HG02759 (cell line): Measurements from ENCODE around the gene RDX.
"Not testable (repeated sequence)": the region's sequence is repeated elsewhere in the genome, so short reads cannot be mapped to it uniquely, and the experiment has no call there.

Source experiments
- ATAC-seq: cut with Tn5 transposase; IDR thresholded peaks from one replicate; pipeline ENCODE4 v1.9.1; 2021; ENCODE audit warnings: mild to moderate bottlenecking, moderate library complexity; ENCODE audit not compliant: unreplicated experiment

RDX gene

GRCh38 chr11:110208678-110209312, 87.6 kb downstream of the RDX start:
- ATAC-seq = not testable (repeated sequence)

DNA sequence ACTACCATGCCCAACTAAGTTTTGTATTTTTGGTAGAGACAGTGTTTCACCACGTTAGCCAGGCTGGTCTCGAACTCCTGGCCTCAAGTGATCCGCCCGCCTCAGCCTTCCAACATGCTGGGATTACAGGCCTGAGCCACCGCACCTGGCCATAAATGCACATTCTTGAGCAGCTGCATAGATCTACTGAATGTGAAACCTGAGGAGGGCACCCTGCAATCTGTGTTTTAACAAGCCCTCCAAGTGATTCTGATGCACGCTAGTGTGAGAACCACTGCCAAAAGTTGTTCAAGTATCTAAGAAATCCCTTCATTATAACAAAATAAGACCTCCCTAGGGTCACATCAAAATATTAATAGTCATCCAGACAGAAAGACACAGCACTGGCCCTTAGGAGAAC, 89.3 kb downstream of the RDX start:
- no peak for ATAC-seq

GRCh38 chr11:110200836-110201235, 95.6 kb downstream of the RDX start:
- no peak for ATAC-seq

- no peak for ATAC-seq
These were observed 96.2 kb downstream of the RDX start for GRCh38 chr11:110200241-110200640.

GRCh38 chr11:110199184-110199981, 97.0 kb downstream of the RDX start:
- ATAC-seq = no peak

DNA sequence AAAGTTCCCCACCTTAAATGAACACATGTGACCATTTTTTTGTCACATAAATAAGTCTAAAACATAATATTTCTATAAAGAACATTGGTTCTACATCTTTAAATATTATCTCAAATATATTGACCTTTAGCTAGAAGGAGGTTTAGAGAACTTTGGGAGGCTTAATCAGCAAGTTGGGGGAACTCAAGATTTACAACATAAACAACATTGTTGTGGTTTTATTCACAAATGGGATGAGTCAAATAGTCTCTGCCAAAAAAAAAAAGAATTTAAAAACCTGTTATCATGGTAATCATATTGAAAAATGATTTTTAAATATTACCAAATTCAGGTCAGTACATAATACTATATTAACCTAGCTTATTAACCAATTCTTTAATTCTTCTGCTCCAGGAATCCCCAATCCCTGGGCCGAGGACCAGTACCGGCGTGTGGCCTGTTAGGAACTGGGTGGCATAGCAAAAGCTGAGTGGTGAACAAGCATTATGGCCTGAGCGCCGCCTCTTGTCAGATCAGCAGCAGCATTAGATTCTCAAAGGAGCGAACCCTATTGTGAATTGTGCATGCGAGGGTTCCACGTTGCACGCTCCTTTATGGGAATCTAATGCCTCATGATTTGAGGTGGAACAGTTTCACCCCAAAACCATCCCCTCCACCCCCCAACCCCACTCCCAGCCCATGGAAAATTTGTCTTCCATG, 98.2 kb downstream of the RDX start:
- ATAC-seq = no peak

DNA sequence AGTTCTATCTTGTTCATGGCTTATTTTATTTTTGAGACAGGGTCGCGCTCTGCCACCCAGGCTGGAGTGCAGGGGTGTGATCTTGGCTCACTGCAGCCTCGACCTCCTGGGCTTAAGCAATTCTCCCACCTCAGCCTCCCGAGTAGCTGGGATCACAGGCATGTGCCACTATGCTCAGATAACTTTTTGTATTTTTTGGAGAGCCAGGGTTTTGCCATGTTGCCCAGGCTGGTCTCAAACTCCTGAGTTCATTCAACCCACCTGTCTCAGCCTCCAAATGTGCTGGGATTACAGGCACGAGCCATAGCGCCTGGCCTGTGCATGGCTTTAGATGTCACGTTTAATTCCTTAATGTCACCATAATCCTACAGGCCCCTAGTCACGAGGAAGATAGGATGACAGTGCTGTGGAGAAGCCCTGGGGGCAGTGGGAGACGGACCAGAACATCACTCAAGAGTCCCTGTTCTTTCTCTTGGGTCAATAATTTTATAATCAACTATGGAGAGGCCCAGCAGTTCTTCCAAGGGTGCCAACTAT, 99.5 kb downstream of the RDX start:
- ATAC-seq = no peak

- no peak for ATAC-seq
These were observed 100.1 kb downstream of the RDX start for GRCh38 chr11:110196241-110196754.

DNA sequence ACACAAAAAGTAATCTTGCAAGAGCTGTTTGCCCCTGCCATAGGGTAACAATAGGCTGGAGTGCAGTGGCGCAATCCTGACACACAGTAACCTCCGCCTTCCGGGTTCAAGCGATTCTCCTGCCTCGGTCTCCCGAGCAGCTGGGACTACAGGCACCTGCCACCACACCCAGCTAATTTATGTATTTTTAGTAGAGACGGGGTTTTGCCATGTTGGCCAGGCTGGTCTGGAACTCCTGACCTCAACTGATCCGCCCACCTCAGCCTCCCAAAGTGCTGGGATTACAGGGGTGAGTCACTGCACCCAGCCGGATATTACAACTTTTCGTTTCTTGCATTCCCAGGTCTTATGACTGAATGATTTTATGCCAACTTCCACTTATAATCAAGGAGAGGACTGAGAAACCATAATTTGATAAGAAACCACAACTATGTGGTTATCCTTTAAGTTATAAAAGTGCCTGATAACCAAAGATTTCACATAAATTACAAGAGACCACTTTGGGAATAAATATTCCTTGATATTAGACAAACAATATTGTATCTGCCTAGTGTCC, 102.1 kb downstream of the RDX start:
- not testable (repeated sequence) for ATAC-seq

DNA sequence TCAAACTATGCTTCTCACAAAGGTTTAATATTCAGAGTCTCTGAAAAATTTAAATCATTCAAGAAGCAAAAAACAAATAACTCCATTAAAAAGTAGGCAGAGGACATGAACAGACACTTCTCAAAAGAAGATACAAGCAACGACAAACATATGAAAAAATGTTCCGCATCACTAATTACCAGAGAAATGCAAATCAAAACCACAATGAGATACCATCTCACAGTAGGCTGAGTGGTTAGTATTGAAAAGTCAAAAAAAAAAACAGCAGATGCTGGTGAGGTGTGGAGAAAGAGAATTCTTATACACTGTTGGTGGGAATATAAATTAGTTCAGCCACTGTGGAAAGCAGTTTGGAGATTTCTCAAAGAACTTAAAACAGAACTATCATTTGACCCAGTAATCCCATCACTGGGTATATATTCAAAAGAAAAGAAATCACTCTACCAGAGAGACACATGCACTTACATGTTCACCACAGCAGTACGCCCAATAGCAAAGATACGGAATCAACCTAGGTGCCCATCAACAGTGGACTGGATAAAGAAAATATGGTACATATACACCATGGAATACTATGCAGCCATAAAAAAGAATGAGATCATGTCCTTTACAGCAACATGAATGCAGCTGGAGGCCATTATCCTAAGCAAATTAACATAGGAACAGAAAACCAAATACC, 103.7 kb downstream of the RDX start:
- ATAC-seq = not testable (repeated sequence)

GRCh38 chr11:110190885-110191284, 105.5 kb downstream of the RDX start:
- no peak for ATAC-seq

- ATAC-seq = no peak
These were observed 108.7 kb downstream of the RDX start for GRCh38 chr11:110187731-110188130.

GRCh38 chr11:110186867-110187266, 109.5 kb downstream of the RDX start:
- ATAC-seq = no peak

- ATAC-seq = no peak
These were observed 110.0 kb downstream of the RDX start for GRCh38 chr11:110186456-110186855.

- ATAC-seq = no peak
These were observed 110.8 kb downstream of the RDX start for GRCh38 chr11:110185599-110185998.

- no peak for ATAC-seq
These were observed 111.3 kb downstream of the RDX start for GRCh38 chr11:110185121-110185591.

GRCh38 chr11:110184456-110184855, 112.0 kb downstream of the RDX start:
- no peak for ATAC-seq

- no peak for ATAC-seq
These were observed 113.5 kb downstream of the RDX start for GRCh38 chr11:110182886-110183285.

DNA sequence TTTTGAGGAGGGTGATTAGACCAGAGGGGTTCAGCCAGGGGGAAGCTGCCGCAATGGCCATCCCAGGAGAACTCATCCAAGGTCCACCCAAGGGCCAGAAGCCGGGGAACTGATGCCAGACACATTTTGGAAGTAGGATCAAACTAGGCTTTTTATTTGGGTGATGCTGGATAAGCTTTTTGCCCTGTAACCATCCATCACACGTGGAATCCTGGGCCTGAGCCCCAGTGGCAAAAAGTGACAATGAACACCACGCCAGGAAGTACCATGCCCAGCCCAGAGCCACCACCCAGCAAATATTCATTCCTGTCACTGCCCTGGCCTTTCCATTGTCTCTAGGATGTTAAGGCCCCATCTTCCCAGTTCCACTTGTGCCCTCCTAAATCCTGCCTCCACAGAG, 117.3 kb downstream of the RDX start:
- no peak for ATAC-seq

DNA sequence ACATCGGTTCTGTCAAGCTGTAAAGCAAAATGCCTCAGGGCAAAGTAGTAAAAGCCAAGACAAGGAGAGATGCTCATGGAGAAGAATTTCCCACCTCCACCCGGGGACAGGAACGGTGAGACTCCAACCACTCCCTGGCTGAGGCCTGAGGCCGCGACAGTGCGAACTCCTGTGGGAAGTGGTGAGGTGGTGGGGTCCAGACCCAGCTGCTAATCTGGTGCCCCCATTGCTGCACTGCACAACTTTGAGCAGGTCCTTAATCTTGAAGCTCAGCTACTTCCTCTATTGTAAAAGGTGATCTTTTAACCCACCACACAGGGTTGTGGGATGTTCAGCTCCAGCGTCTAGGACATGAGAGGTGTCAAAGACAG, 119.3 kb downstream of the RDX start:
- ATAC-seq = no peak
